ENCODE measurements around the gene MLEC.

MLEC gene

GRCh38 chr12:120680165-120680738 is 6.7 kb upstream of the MLEC start:
- Histone ChIP-seq H3K27ac (ENCODE audit: low read length) (no peak overlapping the region), H3K36me3 (ENCODE audit: control insufficient read depth in 2 of 2, insufficient read depth in 2 of 2, low read length in 2 of 2) (no peaks in the 10 kb centered on the region), H3K9ac (ENCODE audit: low read length in 2 of 2) (no peak overlapping the region), H3K4me1 (ENCODE audit: control insufficient read depth, insufficient read depth, low read length) (no peaks in the 10 kb centered on the region), H3K27me3 (ENCODE audit: control insufficient read depth in 1 of 2, insufficient read depth in 2 of 2, low read length in 2 of 2) (no peaks in the 10 kb centered on the region), H3K4me3 (ENCODE audit: low read length in 2 of 2) (no peak overlapping the region), H3K9me3 (ENCODE audit: control insufficient read depth in 2 of 2, low read length in 2 of 2) (no peaks in the 10 kb centered on the region)

- no peaks in the 10 kb centered on the region for H3K9me3 ChIP-seq (ENCODE audit: control insufficient read depth in 2 of 2, low read length in 2 of 2)
- no peaks in the 10 kb centered on the region for H3K27me3 ChIP-seq (ENCODE audit: control insufficient read depth in 1 of 2, insufficient read depth in 2 of 2, low read length in 2 of 2)
- H3K36me3 ChIP-seq (ENCODE audit: control insufficient read depth in 2 of 2, insufficient read depth in 2 of 2, low read length in 2 of 2): no peaks in the 10 kb centered on the region
- no peak overlapping the region for H3K4me3 ChIP-seq (ENCODE audit: low read length in 2 of 2)
- H3K9ac ChIP-seq (ENCODE audit: low read length in 2 of 2): no peak overlapping the region
- peaks cover 24% of the 10 kb centered on the region for H3K4me1 ChIP-seq (ENCODE audit: control insufficient read depth, insufficient read depth, low read length)
- H3K27ac ChIP-seq (ENCODE audit: low read length): no peak overlapping the region
These were observed 2.4 kb upstream of the MLEC start for GRCh38 chr12:120684523-120684932.

GRCh38 chr12:120685522-120685921 is 1.4 kb upstream of the MLEC start:
- no peaks in the 10 kb centered on the region for H3K36me3 ChIP-seq (ENCODE audit: control insufficient read depth in 2 of 2, insufficient read depth in 2 of 2, low read length in 2 of 2)
- no peak overlapping the region for H3K27ac ChIP-seq (ENCODE audit: low read length)
- H3K27me3 ChIP-seq (ENCODE audit: control insufficient read depth in 1 of 2, insufficient read depth in 2 of 2, low read length in 2 of 2): no peaks in the 10 kb centered on the region
- H3K4me1 ChIP-seq (ENCODE audit: control insufficient read depth, insufficient read depth, low read length): peaks cover 24% of the 10 kb centered on the region
- H3K4me3 ChIP-seq (ENCODE audit: low read length in 2 of 2): peak overlapping the region in 1 of 2 donors; percentile 96
- no peaks in the 10 kb centered on the region for H3K9me3 ChIP-seq (ENCODE audit: control insufficient read depth in 2 of 2, low read length in 2 of 2)
- H3K9ac ChIP-seq (ENCODE audit: low read length in 2 of 2): no peak overlapping the region

GRCh38 chr12:120686151-120686689 is 729 bp upstream of the MLEC start:
- Histone ChIP-seq H3K9me3 (ENCODE audit: control insufficient read depth in 2 of 2, low read length in 2 of 2) (no peaks in the 10 kb centered on the region), H3K27ac (ENCODE audit: low read length) (peak overlapping the region; percentile 70), H3K9ac (ENCODE audit: low read length in 2 of 2) (peak overlapping the region; percentile 71 to 80), H3K4me1 (ENCODE audit: control insufficient read depth, insufficient read depth, low read length) (peaks cover 24% of the 10 kb centered on the region), H3K4me3 (ENCODE audit: low read length in 2 of 2) (peak overlapping the region; percentile 96 to 97), H3K27me3 (ENCODE audit: control insufficient read depth in 1 of 2, insufficient read depth in 2 of 2, low read length in 2 of 2) (no peaks in the 10 kb centered on the region), H3K36me3 (ENCODE audit: control insufficient read depth in 2 of 2, insufficient read depth in 2 of 2, low read length in 2 of 2) (no peaks in the 10 kb centered on the region)

- Histone ChIP-seq H3K27me3 (ENCODE audit: control insufficient read depth in 1 of 2, insufficient read depth in 2 of 2, low read length in 2 of 2) (no peaks in the 10 kb centered on the region), H3K4me1 (ENCODE audit: control insufficient read depth, insufficient read depth, low read length) (peaks cover 29% of the 10 kb centered on the region), H3K9ac (ENCODE audit: low read length in 2 of 2) (peak overlapping the region; percentile 81 to 83), H3K36me3 (ENCODE audit: control insufficient read depth in 2 of 2, insufficient read depth in 2 of 2, low read length in 2 of 2) (no peaks in the 10 kb centered on the region), H3K27ac (ENCODE audit: low read length) (peak overlapping the region; percentile 70), H3K9me3 (ENCODE audit: control insufficient read depth in 2 of 2, low read length in 2 of 2) (no peaks in the 10 kb centered on the region), H3K4me3 (ENCODE audit: low read length in 2 of 2) (peak overlapping the region; percentile 84 to 97)
These were observed 785 bp downstream of the MLEC start for GRCh38 chr12:120687578-120688289.

- Histone ChIP-seq H3K4me1 (ENCODE audit: control insufficient read depth, insufficient read depth, low read length) (peaks cover 32% of the 10 kb centered on the region), H3K27me3 (ENCODE audit: control insufficient read depth in 1 of 2, insufficient read depth in 2 of 2, low read length in 2 of 2) (no peaks in the 10 kb centered on the region), H3K27ac (ENCODE audit: low read length) (no peak overlapping the region), H3K9me3 (ENCODE audit: control insufficient read depth in 2 of 2, low read length in 2 of 2) (no peaks in the 10 kb centered on the region), H3K36me3 (ENCODE audit: control insufficient read depth in 2 of 2, insufficient read depth in 2 of 2, low read length in 2 of 2) (no peaks in the 10 kb centered on the region), H3K9ac (ENCODE audit: low read length in 2 of 2) (peak overlapping the region; percentile 81 to 83), H3K4me3 (ENCODE audit: low read length in 2 of 2) (peak overlapping the region; percentile 84 to 97)
These were observed 1.6 kb downstream of the MLEC start for GRCh38 chr12:120688527-120689071.

- H3K9ac ChIP-seq (ENCODE audit: low read length in 2 of 2): peak overlapping the region in 1 of 2 donors; percentile 55
- no peaks in the 10 kb centered on the region for H3K9me3 ChIP-seq (ENCODE audit: control insufficient read depth in 2 of 2, low read length in 2 of 2)
- H3K27me3 ChIP-seq (ENCODE audit: control insufficient read depth in 1 of 2, insufficient read depth in 2 of 2, low read length in 2 of 2): no peaks in the 10 kb centered on the region
- peaks cover 6 to 8% of the 10 kb centered on the region in 2 donors for H3K36me3 ChIP-seq (ENCODE audit: control insufficient read depth in 2 of 2, insufficient read depth in 2 of 2, low read length in 2 of 2)
- H3K4me1 ChIP-seq (ENCODE audit: control insufficient read depth, insufficient read depth, low read length): peaks cover 32% of the 10 kb centered on the region
- H3K4me3 ChIP-seq (ENCODE audit: low read length in 2 of 2): peak overlapping the region in 1 of 2 donors; percentile 97
- no peak overlapping the region for H3K27ac ChIP-seq (ENCODE audit: low read length)
These were observed 2.6 kb downstream of the MLEC start for GRCh38 chr12:120689397-120690082.

- H3K9ac ChIP-seq (ENCODE audit: low read length in 2 of 2): no peak overlapping the region
- peaks cover 12 to 14% of the 10 kb centered on the region in 2 donors for H3K36me3 ChIP-seq (ENCODE audit: control insufficient read depth in 2 of 2, insufficient read depth in 2 of 2, low read length in 2 of 2)
- peaks cover 32% of the 10 kb centered on the region for H3K4me1 ChIP-seq (ENCODE audit: control insufficient read depth, insufficient read depth, low read length)
- H3K9me3 ChIP-seq (ENCODE audit: control insufficient read depth in 2 of 2, low read length in 2 of 2): no peaks in the 10 kb centered on the region
- no peaks in the 10 kb centered on the region for H3K27me3 ChIP-seq (ENCODE audit: control insufficient read depth in 1 of 2, insufficient read depth in 2 of 2, low read length in 2 of 2)
- no peak overlapping the region for H3K4me3 ChIP-seq (ENCODE audit: low read length in 2 of 2)
- H3K27ac ChIP-seq (ENCODE audit: low read length): no peak overlapping the region
These were observed 3.1 kb downstream of the MLEC start for GRCh38 chr12:120690083-120690450.

- no peaks in the 10 kb centered on the region for H3K27me3 ChIP-seq (ENCODE audit: control insufficient read depth in 1 of 2, insufficient read depth in 2 of 2, low read length in 2 of 2)
- peaks cover 19 to 21% of the 10 kb centered on the region in 2 donors for H3K36me3 ChIP-seq (ENCODE audit: control insufficient read depth in 2 of 2, insufficient read depth in 2 of 2, low read length in 2 of 2)
- H3K9me3 ChIP-seq (ENCODE audit: control insufficient read depth in 2 of 2, low read length in 2 of 2): no peaks in the 10 kb centered on the region
- no peak overlapping the region for H3K27ac ChIP-seq (ENCODE audit: low read length)
- no peak overlapping the region for H3K4me3 ChIP-seq (ENCODE audit: low read length in 2 of 2)
- H3K4me1 ChIP-seq (ENCODE audit: control insufficient read depth, insufficient read depth, low read length): peaks cover 30% of the 10 kb centered on the region
- no peak overlapping the region for H3K9ac ChIP-seq (ENCODE audit: low read length in 2 of 2)
These were observed 4.0 kb downstream of the MLEC start for GRCh38 chr12:120690978-120691377.

- no peak overlapping the region for H3K9ac ChIP-seq (ENCODE audit: low read length in 2 of 2)
- no peak overlapping the region for H3K4me3 ChIP-seq (ENCODE audit: low read length in 2 of 2)
- H3K36me3 ChIP-seq (ENCODE audit: control insufficient read depth in 2 of 2, insufficient read depth in 2 of 2, low read length in 2 of 2): peaks cover 29 to 35% of the 10 kb centered on the region in 2 donors
- H3K27me3 ChIP-seq (ENCODE audit: control insufficient read depth in 1 of 2, insufficient read depth in 2 of 2, low read length in 2 of 2): no peaks in the 10 kb centered on the region
- H3K27ac ChIP-seq (ENCODE audit: low read length): no peak overlapping the region
- H3K9me3 ChIP-seq (ENCODE audit: control insufficient read depth in 2 of 2, low read length in 2 of 2): no peaks in the 10 kb centered on the region
- peaks cover 26% of the 10 kb centered on the region for H3K4me1 ChIP-seq (ENCODE audit: control insufficient read depth, insufficient read depth, low read length)
These were observed 5.6 kb downstream of the MLEC start for GRCh38 chr12:120692524-120693033.

Data from stomach smooth muscle (tissue), 2 donors.